ENCODE measurements around the gene BTRC.

GRCh38 chr10:101411598-101411997, 57.6 kb downstream of the BTRC start:
- no peak for TF ChIP-seq CTCF (IDR thresholded peaks at IDR 0.05)
- no peak for TF ChIP-seq POLR2A (IDR thresholded peaks at IDR 0.05)

All from Peyer's patch (tissue), 4 donors.